PFSK-1 (cell line): Measurements from ENCODE around the gene CABLES2.

ENCODE experiments used
- FOXP2 ChIP-seq: optimal IDR thresholded peaks from 2 replicates; pipeline ENCODE3; 2011; ENCODE audit warnings: borderline replicate concordance, control low read depth, inconsistent platforms; ENCODE audit not compliant: insufficient read depth; ENCODE audit errors: extremely low read length, extremely low read depth
- POLR2AphosphoS5 ChIP-seq: IDR thresholded peaks from 2 replicates; pipeline ENCODE4 v1.6.1; 2012; ENCODE audit warnings: low read depth, mild to moderate bottlenecking, control low read depth, low read length, moderate library complexity
- SIN3A ChIP-seq: IDR thresholded peaks from 2 replicates; pipeline ENCODE4 v1.6.1; 2012; ENCODE audit warnings: mild to moderate bottlenecking, low read length, moderate library complexity, borderline replicate concordance; ENCODE audit not compliant: insufficient read depth
- TAF1 ChIP-seq: IDR thresholded peaks from 2 replicates; pipeline ENCODE4 v1.6.1; 2012; ENCODE audit warnings: low read length, control low read depth, borderline replicate concordance; ENCODE audit not compliant: insufficient read depth
- TF ChIP-seq, protein P1 (sequence below), 2 experiments: IDR thresholded peaks; 2 replicates each; pipeline versions ENCODE4 v1.6.1 to v1.8.0; 2011 to 2012; ENCODE audit warnings: low read depth in 2 of 2, low read length in 2 of 2, control low read depth in 1 of 2, inconsistent platforms in 1 of 2, mild to moderate bottlenecking in 1 of 2, moderate library complexity in 1 of 2; ENCODE audit not compliant: insufficient read depth in 1 of 2

DNA sequence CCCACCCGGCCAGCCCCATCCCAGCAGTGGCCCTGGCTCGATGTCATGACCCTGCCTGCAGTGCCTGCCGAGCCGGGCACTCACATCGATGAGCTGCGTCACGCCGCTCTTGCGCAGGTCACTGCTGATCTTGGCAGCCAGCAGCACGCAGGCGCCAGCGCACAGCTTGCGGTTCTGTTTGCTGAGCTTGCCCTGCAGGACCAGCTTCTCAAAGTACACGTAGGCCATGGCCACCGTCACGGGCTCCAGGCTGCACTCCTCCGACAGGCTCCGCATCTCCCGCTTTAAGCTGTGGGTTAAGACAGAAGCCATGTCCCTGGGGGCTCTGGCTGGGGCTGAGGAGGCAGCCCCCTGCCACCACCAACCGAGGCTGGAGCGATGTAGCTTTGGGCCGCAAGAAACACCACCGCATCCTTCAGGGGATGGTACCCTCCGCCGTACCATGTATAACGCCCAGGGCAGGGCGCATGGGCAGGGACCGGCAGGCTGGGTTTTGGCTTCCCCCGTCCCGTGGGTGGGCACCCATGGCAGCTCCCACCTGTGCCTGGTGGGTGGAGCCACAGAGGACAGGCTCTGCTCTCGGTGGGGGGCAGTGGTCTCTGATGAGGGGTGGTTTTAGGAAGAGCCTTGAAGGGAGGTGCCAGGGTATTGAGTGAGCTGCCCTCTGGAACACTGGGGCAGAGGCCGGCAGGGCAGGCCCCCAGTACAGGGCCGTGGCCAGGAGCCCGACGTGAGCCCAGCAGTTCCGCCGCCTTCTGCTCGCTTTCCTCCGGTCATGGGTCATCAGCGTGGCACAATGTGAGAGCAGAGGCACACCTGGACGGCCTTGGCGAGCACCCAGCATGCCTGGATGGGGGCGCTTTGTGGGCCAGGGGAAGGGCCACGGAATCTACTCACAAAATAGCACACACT, 15.7 kb downstream of the CABLES2 start:
- TF ChIP-seq POLR2AphosphoS5 (no peak), FOXP2 (no peak), SIN3A (no peak), TAF1 (no peak)
- TF ChIP-seq, protein P1, sequence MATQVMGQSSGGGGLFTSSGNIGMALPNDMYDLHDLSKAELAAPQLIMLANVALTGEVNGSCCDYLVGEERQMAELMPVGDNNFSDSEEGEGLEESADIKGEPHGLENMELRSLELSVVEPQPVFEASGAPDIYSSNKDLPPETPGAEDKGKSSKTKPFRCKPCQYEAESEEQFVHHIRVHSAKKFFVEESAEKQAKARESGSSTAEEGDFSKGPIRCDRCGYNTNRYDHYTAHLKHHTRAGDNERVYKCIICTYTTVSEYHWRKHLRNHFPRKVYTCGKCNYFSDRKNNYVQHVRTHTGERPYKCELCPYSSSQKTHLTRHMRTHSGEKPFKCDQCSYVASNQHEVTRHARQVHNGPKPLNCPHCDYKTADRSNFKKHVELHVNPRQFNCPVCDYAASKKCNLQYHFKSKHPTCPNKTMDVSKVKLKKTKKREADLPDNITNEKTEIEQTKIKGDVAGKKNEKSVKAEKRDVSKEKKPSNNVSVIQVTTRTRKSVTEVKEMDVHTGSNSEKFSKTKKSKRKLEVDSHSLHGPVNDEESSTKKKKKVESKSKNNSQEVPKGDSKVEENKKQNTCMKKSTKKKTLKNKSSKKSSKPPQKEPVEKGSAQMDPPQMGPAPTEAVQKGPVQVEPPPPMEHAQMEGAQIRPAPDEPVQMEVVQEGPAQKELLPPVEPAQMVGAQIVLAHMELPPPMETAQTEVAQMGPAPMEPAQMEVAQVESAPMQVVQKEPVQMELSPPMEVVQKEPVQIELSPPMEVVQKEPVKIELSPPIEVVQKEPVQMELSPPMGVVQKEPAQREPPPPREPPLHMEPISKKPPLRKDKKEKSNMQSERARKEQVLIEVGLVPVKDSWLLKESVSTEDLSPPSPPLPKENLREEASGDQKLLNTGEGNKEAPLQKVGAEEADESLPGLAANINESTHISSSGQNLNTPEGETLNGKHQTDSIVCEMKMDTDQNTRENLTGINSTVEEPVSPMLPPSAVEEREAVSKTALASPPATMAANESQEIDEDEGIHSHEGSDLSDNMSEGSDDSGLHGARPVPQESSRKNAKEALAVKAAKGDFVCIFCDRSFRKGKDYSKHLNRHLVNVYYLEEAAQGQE (IDR thresholded peaks at IDR 0.05; ENCODE audit: insufficient read depth in 1 of 2, low read depth in 2 of 2, low read length in 2 of 2) = no peak
